ENCODE data around the gene SEC14L3.
"Not testable (repeated sequence)": the region's sequence is repeated elsewhere in the genome, so short reads cannot be mapped to it uniquely, and the experiment has no call there.

SEC14L3 gene

GRCh38 chr22:30457981-30458380 lies 13.8 kb downstream of the SEC14L3 start:
- TF ChIP-seq MYC (IDR thresholded peaks at IDR 0.05; ENCODE audit: low read depth, low read length), result no peak
- TF ChIP-seq POLR2A (IDR thresholded peaks at IDR 0.05; ENCODE audit: extremely low read depth, insufficient read length), result no peak
- TF ChIP-seq, protein P1, sequence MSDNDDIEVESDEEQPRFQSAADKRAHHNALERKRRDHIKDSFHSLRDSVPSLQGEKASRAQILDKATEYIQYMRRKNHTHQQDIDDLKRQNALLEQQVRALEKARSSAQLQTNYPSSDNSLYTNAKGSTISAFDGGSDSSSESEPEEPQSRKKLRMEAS (IDR thresholded peaks at IDR 0.05; ENCODE audit: low read depth, low read length), result no peak
- TF ChIP-seq CTCF (IDR thresholded peaks at IDR 0.05; ENCODE audit: low read depth, low read length), result no peak
- H3K4me3 ChIP-seq (ENCODE audit: low read depth, low read length), result no peak overlapping the region
- DNase-seq (ENCODE audit: low read depth), result no peak

DNA sequence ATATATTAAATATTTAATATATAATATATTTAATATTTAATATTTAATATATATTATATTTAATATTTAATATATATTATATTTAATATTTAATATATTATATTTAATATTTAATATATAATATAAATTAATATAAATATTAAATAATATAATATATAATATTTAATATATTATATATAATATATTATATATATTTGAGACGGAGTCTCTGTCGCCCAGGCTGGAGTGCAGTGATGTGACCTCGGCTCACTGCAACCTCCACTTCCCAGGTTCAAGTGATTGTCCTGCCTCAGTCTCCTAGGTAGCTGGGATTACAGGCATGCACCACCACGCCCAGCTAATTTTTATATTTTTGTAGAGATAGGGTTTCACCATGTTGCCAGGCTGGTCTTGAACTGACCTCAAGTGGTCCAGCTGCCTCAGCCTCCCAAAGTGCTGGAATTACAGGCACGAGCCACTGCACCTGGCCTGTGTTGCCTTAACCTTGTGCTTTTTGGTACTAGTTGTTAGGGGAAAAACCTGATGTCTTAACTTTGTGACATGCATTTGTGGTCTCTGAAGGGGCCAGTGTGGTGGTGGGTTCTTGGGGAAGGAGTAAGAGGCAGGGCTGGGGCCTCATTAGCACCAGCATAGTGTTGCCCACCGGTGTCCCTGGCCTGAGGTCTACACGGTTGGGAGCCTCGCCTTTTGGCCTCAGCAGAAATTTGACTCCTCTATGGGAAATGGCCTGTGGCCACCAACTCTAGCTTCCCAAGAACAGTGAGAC lies 16.6 kb downstream of the SEC14L3 start:
- DNase-seq (ENCODE audit: low read depth), result no peak
- TF ChIP-seq MYC (IDR thresholded peaks at IDR 0.05; ENCODE audit: low read depth, low read length) (no peak), CTCF (IDR thresholded peaks at IDR 0.05; ENCODE audit: low read depth, low read length) (no peak), POLR2A (IDR thresholded peaks at IDR 0.05; ENCODE audit: extremely low read depth, insufficient read length) (no peak)
- TF ChIP-seq, protein P1 (IDR thresholded peaks at IDR 0.05; ENCODE audit: low read depth, low read length), result no peak
- no peak overlapping the region for H3K4me3 ChIP-seq (ENCODE audit: low read depth, low read length)

DNA sequence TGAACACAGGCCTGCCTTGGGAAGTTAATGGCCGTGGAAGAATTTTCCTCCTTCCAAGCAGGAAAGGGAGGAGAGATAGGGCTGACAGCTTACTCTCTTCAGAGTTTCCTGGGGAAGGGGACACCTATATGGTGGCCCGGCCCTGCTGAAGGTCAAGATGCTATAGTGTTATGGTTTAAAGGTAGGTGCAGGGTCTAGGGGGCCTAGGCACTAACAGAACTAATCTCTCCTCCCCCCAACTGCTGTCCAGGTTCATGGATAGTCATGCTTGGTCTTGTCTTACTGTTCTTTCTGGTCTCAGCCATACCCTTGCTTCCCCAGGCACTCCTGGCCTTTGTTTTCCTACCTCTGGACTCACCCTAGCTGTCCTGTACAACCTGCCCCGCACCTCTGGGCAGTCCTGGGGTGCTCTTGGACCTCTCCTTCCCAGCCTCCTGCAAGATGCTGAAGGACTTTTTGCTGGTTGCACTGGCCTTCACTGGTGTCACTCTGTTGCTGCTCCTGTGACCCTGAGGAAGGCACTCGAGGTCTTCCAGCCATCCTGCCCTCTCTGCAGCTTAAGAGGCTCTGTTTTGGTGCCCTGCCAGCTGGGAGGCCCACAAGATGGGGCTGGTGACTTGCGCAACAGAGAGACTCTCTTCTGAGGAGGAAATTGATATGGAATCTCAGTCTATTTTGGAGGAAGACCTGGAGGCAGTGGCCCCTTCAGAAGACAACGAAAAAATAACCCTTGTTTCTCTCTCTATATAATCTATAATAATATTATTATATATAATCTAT lies 17.9 kb downstream of the SEC14L3 start:
- no peak overlapping the region for H3K4me3 ChIP-seq (ENCODE audit: low read depth, low read length)
- peak; percentile 69 for DNase-seq (ENCODE audit: low read depth)
- TF ChIP-seq, protein P1 (IDR thresholded peaks at IDR 0.05; ENCODE audit: low read depth, low read length), result no peak
- TF ChIP-seq CTCF (IDR thresholded peaks at IDR 0.05; ENCODE audit: low read depth, low read length), result no peak
- TF ChIP-seq MYC (IDR thresholded peaks at IDR 0.05; ENCODE audit: low read depth, low read length), result no peak
- no peak for TF ChIP-seq POLR2A (IDR thresholded peaks at IDR 0.05; ENCODE audit: extremely low read depth, insufficient read length)

GRCh38 chr22:30452861-30453260 lies 19.0 kb downstream of the SEC14L3 start:
- DNase-seq (ENCODE audit: low read depth), result no peak
- TF ChIP-seq POLR2A (IDR thresholded peaks at IDR 0.05; ENCODE audit: extremely low read depth, insufficient read length) (no peak), MYC (IDR thresholded peaks at IDR 0.05; ENCODE audit: low read depth, low read length) (no peak), CTCF (IDR thresholded peaks at IDR 0.05; ENCODE audit: low read depth, low read length) (no peak)
- TF ChIP-seq, protein P1 (IDR thresholded peaks at IDR 0.05; ENCODE audit: low read depth, low read length), result no peak
- H3K4me3 ChIP-seq (ENCODE audit: low read depth, low read length), result no peak overlapping the region

GRCh38 chr22:30451488-30451887 lies 20.3 kb downstream of the SEC14L3 start:
- not testable (repeated sequence) for H3K4me3 ChIP-seq (ENCODE audit: low read depth, low read length); DNase-seq (ENCODE audit: low read depth)

- no peak for TF ChIP-seq CTCF (IDR thresholded peaks at IDR 0.05; ENCODE audit: low read depth, low read length)
- no peak for TF ChIP-seq POLR2A (IDR thresholded peaks at IDR 0.05; ENCODE audit: extremely low read depth, insufficient read length)
- TF ChIP-seq, protein P1 (IDR thresholded peaks at IDR 0.05; ENCODE audit: low read depth, low read length), result no peak
- no peak for TF ChIP-seq MYC (IDR thresholded peaks at IDR 0.05; ENCODE audit: low read depth, low read length)
- no peak for DNase-seq (ENCODE audit: low read depth)
- no peak overlapping the region for H3K4me3 ChIP-seq (ENCODE audit: low read depth, low read length)
Measured at GRCh38 chr22:30447656-30448055, 24.2 kb downstream of the SEC14L3 start.
